ENCODE results near the gene SLC25A27. TPM values are rescaled to one million over a fixed set of nuclear protein-coding genes. Genes with fewer than 3 reads are reported as not detected.

Gene SLC25A27
- total and polyA plus RNA-seq, 2 experiments from 2014 or later, result 8.5 to 16.2 TPM

- H3K27ac ChIP-seq (ENCODE audit: low read depth), result no peak overlapping the region
- no peaks in the 10 kb centered on the region for H3K27me3 Mint-ChIP-seq (ENCODE audit: insufficient read depth, low read depth, poor library complexity)
- no peaks in the 10 kb centered on the region for H3K27me3 ChIP-seq (ENCODE audit: insufficient read depth)
- no peaks in the 10 kb centered on the region for H3K79me2 ChIP-seq (replicated peaks; ENCODE audit: insufficient read depth)
- no peak overlapping the region for H3K4me2 ChIP-seq
- no peaks in the 10 kb centered on the region for H3K4me1 ChIP-seq (ENCODE audit: insufficient read depth)
- H3K9me3 Mint-ChIP-seq, result no peaks in the 10 kb centered on the region; the same call in 2 of the 3 replicates
- no peak for DNase-seq (ENCODE audit: low spot score)
- ATAC-seq, result no peak
- H3K4me1 Mint-ChIP-seq, result peaks cover 3% of the 10 kb centered on the region
- no peak overlapping the region for H3K4me3 ChIP-seq
- no peaks in the 10 kb centered on the region for H3K36me3 ChIP-seq (ENCODE audit: insufficient read depth)
- no peak overlapping the region for H3K27ac Mint-ChIP-seq
- no peaks in the 10 kb centered on the region for H3K9me2 ChIP-seq (ENCODE audit: insufficient read depth)
- H2AFZ ChIP-seq, result no peak overlapping the region
- H3F3A ChIP-seq (replicated peaks; ENCODE audit: low read depth), result no peaks in the 10 kb centered on the region
- no peaks in the 10 kb centered on the region for H3K36me3 Mint-ChIP-seq (ENCODE audit: low read depth)
- TF ChIP-seq ZNF462 (CRISPR knock-in tag; IDR thresholded peaks at IDR 0.05) (no peak), ZNF331 (CRISPR knock-in tag; IDR thresholded peaks at IDR 0.05; ENCODE audit: low read depth) (no peak), CREB1 (CRISPR knock-in tag; IDR thresholded peaks at IDR 0.05; ENCODE audit: low read depth) (no peak), ETS1 (IDR thresholded peaks at IDR 0.05) (no peak)
- no peaks in the 10 kb centered on the region for H4K20me1 ChIP-seq (replicated peaks; ENCODE audit: insufficient read depth)
- no peak overlapping the region for H3K4me3 Mint-ChIP-seq
Measured at GRCh38 chr6:46632053-46632452, 20.7 kb upstream of the SLC25A27 start.

- ATAC-seq (no peak), DNase-seq (ENCODE audit: low spot score) (no peak)
- no peak overlapping the region for H3K4me3 Mint-ChIP-seq
- no peaks in the 10 kb centered on the region for H3K9me2 ChIP-seq (ENCODE audit: insufficient read depth)
- no peak overlapping the region for H3K4me3 ChIP-seq
- H3K4me1 ChIP-seq (ENCODE audit: insufficient read depth), result no peaks in the 10 kb centered on the region
- H3F3A ChIP-seq (replicated peaks; ENCODE audit: low read depth), result no peaks in the 10 kb centered on the region
- H3K36me3 ChIP-seq (ENCODE audit: insufficient read depth), result no peaks in the 10 kb centered on the region
- H4K20me1 ChIP-seq (replicated peaks; ENCODE audit: insufficient read depth), result no peaks in the 10 kb centered on the region
- TF ChIP-seq POLR2AphosphoS5 (IDR thresholded peaks at IDR 0.05; ENCODE audit: low read depth) (no peak), ETS1 (IDR thresholded peaks at IDR 0.05) (no peak), REST (IDR thresholded peaks at IDR 0.05; ENCODE audit: unreplicated experiment) (no peak), EZH2phosphoT487 (IDR thresholded peaks at IDR 0.05; ENCODE audit: unreplicated experiment) (no peak), ZNF331 (CRISPR knock-in tag; IDR thresholded peaks at IDR 0.05; ENCODE audit: low read depth) (no peak)
- H3K27ac ChIP-seq (ENCODE audit: low read depth), result no peak overlapping the region
- H3K27me3 Mint-ChIP-seq (ENCODE audit: insufficient read depth, low read depth, poor library complexity), result no peaks in the 10 kb centered on the region
- H3K36me3 Mint-ChIP-seq (ENCODE audit: low read depth), result no peaks in the 10 kb centered on the region
- H3K9me3 Mint-ChIP-seq, result no peaks in the 10 kb centered on the region; the same call in 2 of the 3 replicates
- peaks cover 9% of the 10 kb centered on the region for H3K4me1 Mint-ChIP-seq
- no peaks in the 10 kb centered on the region for H3K27me3 ChIP-seq (ENCODE audit: insufficient read depth)
- no peak overlapping the region for H3K4me2 ChIP-seq
- H2AFZ ChIP-seq, result no peak overlapping the region
- no peak overlapping the region for H3K27ac Mint-ChIP-seq
- no peaks in the 10 kb centered on the region for H3K79me2 ChIP-seq (replicated peaks; ENCODE audit: insufficient read depth)
Measured at GRCh38 chr6:46635462-46635861, 17.3 kb upstream of the SLC25A27 start.

All from GM23338 (cell line).